ENCODE measurements around the gene CTNND2. TPM values are rescaled to one million over a fixed set of nuclear protein-coding genes. Genes with fewer than 3 reads are reported as not detected.

Gene CTNND2
- total and polyA plus RNA-seq, 2 donors (not counting 1 experiment from before 2014, with no cell fraction given), result not detected

GRCh38 chr5:11174591-11174990 lies 729.7 kb downstream of the CTNND2 start:
- Histone ChIP-seq H2AFZ (ENCODE audit: insufficient read depth, low read depth, low read length, poor library complexity, severe bottlenecking) (no peak overlapping the region), H3K4me3 (ENCODE audit: control extremely low read depth in 1 of 5, extremely low read depth in 1 of 5, insufficient read depth in 1 of 5, low read depth in 2 of 5, low read length in 4 of 5) (no peak overlapping the region), H3K27ac (ENCODE audit: low read length in 2 of 2) (no peak overlapping the region), H3K27me3 (replicated peaks in 1 of 4; ENCODE audit: control extremely low read depth in 1 of 4, control insufficient read depth in 3 of 4, insufficient read depth in 4 of 4, low read length in 3 of 4) (no peaks in the 10 kb centered on the region), H4K20me1 (ENCODE audit: control insufficient read depth, insufficient read depth, low read length, poor library complexity, severe bottlenecking) (no peaks in the 10 kb centered on the region), H3K4me1 (ENCODE audit: control insufficient read depth in 2 of 2, insufficient read depth in 2 of 2, low read length in 2 of 2) (no peaks in the 10 kb centered on the region), H3K9ac (ENCODE audit: low read length) (no peak overlapping the region), H3K9me3 (ENCODE audit: control extremely low read depth in 1 of 3, control insufficient read depth in 2 of 3, insufficient read depth in 1 of 3, low read length in 2 of 3) (no peaks in the 10 kb centered on the region), H3K79me2 (ENCODE audit: control insufficient read depth, insufficient read depth, low read length) (no peaks in the 10 kb centered on the region), H3K36me3 (replicated peaks in 1 of 2; ENCODE audit: control extremely low read depth in 1 of 2, control insufficient read depth in 1 of 2, extremely low read depth in 1 of 2, insufficient read depth in 2 of 2, low read length in 1 of 2) (no peaks in the 10 kb centered on the region), H3K4me2 (replicated peaks; ENCODE audit: low read depth, low read length, poor library complexity, severe bottlenecking) (no peak overlapping the region)
- DNase-seq (no peak), ATAC-seq (ENCODE audit: low read depth) (no peak)
- 90% methylated on average over 4 of the region's 7 CpGs for WGBS (ENCODE audit: insufficient coverage)
- Mint-ChIP-seq H3K9me3 (ENCODE audit: insufficient read depth) (peaks cover 1% of the 10 kb centered on the region), H3K4me1 (no peaks in the 10 kb centered on the region), H3K27ac (no peak overlapping the region), H3K4me3 (no peak overlapping the region), H3K27me3 (peaks cover 5% of the 10 kb centered on the region)
- ChIA-PET POLR2A (no interaction called here), CTCF (no interaction called here)
- no peak for TF ChIP-seq EZH2 (IDR thresholded peaks at IDR 0.05; ENCODE audit: borderline replicate concordance, insufficient read depth, low read depth, low read length, poor library complexity, severe bottlenecking)
- no peak for TF ChIP-seq CTCF (IDR thresholded peaks at IDR 0.05)
- intact Hi-C loops (cut with micrococcal nuclease), result no loop called here

GRCh38 chr5:11172484-11172883 lies 731.8 kb downstream of the CTNND2 start:
- Histone ChIP-seq H3K79me2 (ENCODE audit: control insufficient read depth, insufficient read depth, low read length) (no peaks in the 10 kb centered on the region), H3K4me3 (ENCODE audit: control extremely low read depth in 1 of 5, extremely low read depth in 1 of 5, insufficient read depth in 1 of 5, low read depth in 2 of 5, low read length in 4 of 5) (no peak overlapping the region), H3K36me3 (replicated peaks in 1 of 2; ENCODE audit: control extremely low read depth in 1 of 2, control insufficient read depth in 1 of 2, extremely low read depth in 1 of 2, insufficient read depth in 2 of 2, low read length in 1 of 2) (no peaks in the 10 kb centered on the region), H3K27ac (ENCODE audit: low read length in 2 of 2) (no peak overlapping the region), H2AFZ (ENCODE audit: insufficient read depth, low read depth, low read length, poor library complexity, severe bottlenecking) (no peak overlapping the region), H3K9ac (ENCODE audit: low read length) (no peak overlapping the region), H3K4me1 (ENCODE audit: control insufficient read depth in 2 of 2, insufficient read depth in 2 of 2, low read length in 2 of 2) (no peaks in the 10 kb centered on the region), H3K27me3 (replicated peaks in 1 of 4; ENCODE audit: control extremely low read depth in 1 of 4, control insufficient read depth in 3 of 4, insufficient read depth in 4 of 4, low read length in 3 of 4) (no peaks in the 10 kb centered on the region), H3K4me2 (replicated peaks; ENCODE audit: low read depth, low read length, poor library complexity, severe bottlenecking) (no peak overlapping the region), H4K20me1 (ENCODE audit: control insufficient read depth, insufficient read depth, low read length, poor library complexity, severe bottlenecking) (no peaks in the 10 kb centered on the region), H3K9me3 (ENCODE audit: control extremely low read depth in 1 of 3, control insufficient read depth in 2 of 3, insufficient read depth in 1 of 3, low read length in 2 of 3) (no peaks in the 10 kb centered on the region)
- DNase-seq (no peak), ATAC-seq (ENCODE audit: low read depth) (no peak)
- Mint-ChIP-seq H3K4me1 (no peaks in the 10 kb centered on the region), H3K9me3 (ENCODE audit: insufficient read depth) (no peaks in the 10 kb centered on the region), H3K27me3 (peaks cover 5% of the 10 kb centered on the region), H3K27ac (no peak overlapping the region), H3K4me3 (no peak overlapping the region)
- 71% methylated on average over 1 of the region's 5 CpGs for WGBS (ENCODE audit: insufficient coverage)
- intact Hi-C loops (cut with micrococcal nuclease), result no loop called here
- ChIA-PET CTCF (no interaction called here), POLR2A (no interaction called here)
- TF ChIP-seq CTCF (IDR thresholded peaks at IDR 0.05) (no peak), EZH2 (IDR thresholded peaks at IDR 0.05; ENCODE audit: borderline replicate concordance, insufficient read depth, low read depth, low read length, poor library complexity, severe bottlenecking) (no peak)
